Hematopoietic multipotent progenitor cell treated with erythropoietin and hydrocortisone succinate and interleukin-3 and kit ligand, for 17 days (in vitro differentiated cells): ENCODE measurements around the gene GLI1.
"Not testable (repeated sequence)": the region's sequence is repeated elsewhere in the genome, so short reads cannot be mapped to it uniquely, and the experiment has no call there.

Experiments used
- DNase-seq: peaks from one replicate; pipeline ENCODE4 v3.0.0-alpha.2; 2015; ENCODE audit warnings: low spot score

Gene GLI1

DNA sequence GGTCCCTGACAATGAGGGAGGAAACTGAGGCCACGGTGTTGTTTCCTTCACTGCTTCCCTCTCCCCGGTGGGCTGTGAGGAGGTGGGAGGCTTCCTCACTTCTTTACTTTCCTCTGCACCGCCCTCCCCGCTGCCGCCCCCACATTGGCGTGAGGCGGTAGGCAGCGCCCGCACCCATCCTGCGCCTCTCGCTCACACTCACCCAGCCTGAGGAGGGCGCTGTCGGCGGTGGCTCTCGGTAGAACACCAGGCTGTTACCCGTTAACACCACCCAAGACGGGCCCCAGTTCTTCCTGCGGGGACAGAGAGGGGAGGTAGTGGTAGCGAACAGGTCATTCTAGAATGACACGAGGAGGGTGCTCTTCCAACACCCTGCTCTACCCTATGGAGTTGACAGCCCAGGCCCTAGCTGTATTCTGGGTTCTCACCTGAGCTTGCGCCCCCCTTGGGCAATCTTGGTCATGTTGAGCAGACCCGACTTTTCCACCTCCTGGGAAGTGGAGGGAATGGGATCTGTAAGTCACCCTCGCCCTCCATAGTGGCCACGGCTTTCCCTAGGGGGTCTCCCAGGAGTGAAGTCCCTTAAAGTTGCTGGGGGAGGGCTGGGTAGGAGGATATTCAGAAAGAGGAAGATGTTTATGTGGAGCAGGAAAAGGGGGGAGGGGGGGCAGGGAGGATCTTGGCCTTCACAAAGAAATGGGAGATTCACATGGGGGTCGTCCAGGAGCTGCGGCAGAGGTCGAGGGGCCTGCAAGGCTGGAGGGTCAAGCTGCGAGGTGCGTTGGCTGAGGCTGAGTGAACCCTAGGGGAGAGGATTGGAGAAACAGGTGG, 16.8 kb downstream of the GLI1 start:
- no peak for DNase-seq

- DNase-seq, result no peak
Measured at GRCh38 chr12:57476993-57477709, 17.6 kb downstream of the GLI1 start.

DNA sequence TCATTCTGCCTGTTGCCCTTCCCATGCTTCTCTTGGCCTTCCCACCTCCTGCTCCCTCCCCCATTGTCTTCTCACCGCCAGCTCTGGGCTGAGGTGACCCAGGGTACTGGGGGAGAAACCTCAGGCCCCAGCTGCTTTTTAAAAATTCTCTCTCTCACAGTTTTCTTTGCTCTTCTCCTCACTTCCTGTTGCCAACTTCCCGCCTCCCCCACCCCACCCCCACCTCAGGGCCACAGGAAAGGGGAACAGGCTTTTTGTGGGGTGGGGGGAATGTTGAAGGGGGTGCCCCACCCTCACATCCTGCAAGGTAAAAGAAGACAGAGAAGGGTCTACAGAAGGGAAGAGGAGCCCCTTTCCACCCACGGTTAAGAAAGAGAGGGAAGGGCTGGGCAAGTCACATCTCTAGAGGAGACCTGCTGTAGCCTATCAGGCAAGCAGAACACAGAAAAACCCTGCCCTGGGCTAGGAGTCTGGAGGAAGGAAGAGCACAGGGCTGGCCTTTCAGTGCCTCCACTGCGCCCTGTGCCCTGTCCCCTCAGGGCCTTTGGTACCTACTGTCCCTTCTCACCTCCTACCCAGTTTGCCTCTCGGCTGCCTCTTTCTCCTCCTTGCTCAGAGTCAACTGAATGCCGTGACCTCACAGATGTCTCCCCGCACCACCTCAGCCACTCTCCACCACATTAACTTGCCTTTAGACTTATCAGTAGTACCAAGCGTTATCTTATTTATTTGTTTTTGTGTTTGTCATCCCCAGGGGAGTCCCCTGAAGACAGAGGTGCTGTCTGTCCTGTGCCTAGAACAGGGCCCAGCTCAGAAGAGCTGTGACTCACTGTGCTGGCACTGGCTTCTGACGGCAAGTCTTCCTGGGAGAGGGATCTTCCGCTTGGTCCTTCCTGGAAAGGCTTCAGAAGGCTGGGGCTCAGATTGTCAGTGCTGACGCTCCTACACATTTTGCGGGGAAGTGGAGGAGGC, 18.4 kb downstream of the GLI1 start:
- DNase-seq, result no peak

GRCh38 chr12:57479043-57479375, 19.4 kb downstream of the GLI1 start:
- no peak for DNase-seq

GRCh38 chr12:57479376-57480115, 20.0 kb downstream of the GLI1 start, which contains the start of gene ARHGAP9:
TSS of gene ARHGAP9 (minus strand) at chr12:57479866. CDS start at chr12:57479406, 460 bp downstream.
- no peak for DNase-seq

GRCh38 chr12:57481671-57482070, 22.1 kb downstream of the GLI1 start:
- DNase-seq, result no peak

GRCh38 chr12:57483466-57483865, 23.9 kb downstream of the GLI1 start:
- no peak for DNase-seq

- DNase-seq, result no peak
Measured at GRCh38 chr12:57485695-57486094, 26.1 kb downstream of the GLI1 start.

DNA sequence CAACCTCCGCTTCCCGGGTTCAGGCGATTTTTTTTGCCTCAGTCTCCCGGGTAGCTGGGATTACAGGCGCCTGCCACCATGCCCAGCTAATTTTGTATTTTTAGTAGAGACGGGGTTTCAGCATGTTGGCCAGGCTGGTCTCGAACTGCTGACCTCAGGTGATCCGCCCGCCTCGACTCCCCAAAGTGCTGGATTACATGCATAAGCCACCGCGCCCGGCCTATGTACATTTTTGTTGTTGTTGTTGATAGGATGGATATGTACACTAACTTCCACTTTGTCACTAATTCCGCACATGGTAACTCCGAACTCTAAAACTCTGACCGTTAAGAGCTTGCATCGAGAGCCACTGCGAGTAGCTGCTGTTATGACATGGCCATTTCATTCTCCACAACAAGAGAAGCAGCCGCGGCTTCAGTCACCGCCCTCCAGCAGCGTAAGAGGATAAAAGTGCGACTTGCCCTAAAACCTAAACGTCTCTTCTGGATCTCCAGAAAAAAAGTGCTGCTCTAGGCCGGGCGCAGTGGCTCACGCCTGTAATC, 27.5 kb downstream of the GLI1 start:
- DNase-seq, result no peak

DNA sequence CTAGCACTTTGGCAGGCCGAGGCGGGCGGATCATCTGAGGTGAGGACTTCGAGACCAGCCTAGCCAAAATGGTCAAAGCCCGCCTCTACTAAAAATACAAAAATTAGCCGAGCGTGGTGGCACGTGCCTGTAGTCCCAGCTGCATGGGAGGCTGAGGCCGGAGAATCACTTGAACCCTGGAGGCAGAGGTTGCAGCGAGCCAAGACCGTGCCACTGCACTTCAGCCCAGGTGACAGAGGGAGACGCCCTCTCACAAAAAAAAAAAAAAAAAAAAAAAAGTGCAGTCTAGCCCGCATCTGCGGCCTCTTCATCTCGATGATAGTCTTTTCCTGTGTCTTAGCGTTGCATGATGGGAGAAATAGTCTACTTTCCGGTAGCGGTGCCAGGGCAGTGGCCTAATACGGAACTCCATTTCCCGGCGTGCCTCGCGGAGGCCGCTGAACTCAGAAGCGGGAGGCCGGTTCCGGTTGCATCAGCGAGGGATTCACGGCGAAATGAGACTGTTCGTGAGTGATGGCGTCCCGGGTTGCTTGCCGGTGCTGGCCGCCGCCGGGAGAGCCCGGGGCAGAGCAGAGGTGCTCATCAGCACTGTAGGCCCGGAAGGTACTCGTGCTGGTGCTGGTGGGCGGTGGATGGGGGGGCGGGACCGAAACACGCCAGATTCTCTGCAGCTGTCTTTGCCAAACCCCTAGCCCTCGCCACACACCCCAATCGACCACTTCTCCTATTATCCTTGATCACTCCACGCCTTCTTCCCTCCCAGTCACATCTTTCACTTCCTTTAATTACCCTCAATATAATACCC, 28.2 kb downstream of the GLI1 start, which contains the start of gene MARS1:
MARS1 (plus strand) TSS at position 472 of the 805 bp plus-strand sequence; CDS start at position 495, 23 bp downstream.
- DNase-seq, result peak; percentile 96

DNA sequence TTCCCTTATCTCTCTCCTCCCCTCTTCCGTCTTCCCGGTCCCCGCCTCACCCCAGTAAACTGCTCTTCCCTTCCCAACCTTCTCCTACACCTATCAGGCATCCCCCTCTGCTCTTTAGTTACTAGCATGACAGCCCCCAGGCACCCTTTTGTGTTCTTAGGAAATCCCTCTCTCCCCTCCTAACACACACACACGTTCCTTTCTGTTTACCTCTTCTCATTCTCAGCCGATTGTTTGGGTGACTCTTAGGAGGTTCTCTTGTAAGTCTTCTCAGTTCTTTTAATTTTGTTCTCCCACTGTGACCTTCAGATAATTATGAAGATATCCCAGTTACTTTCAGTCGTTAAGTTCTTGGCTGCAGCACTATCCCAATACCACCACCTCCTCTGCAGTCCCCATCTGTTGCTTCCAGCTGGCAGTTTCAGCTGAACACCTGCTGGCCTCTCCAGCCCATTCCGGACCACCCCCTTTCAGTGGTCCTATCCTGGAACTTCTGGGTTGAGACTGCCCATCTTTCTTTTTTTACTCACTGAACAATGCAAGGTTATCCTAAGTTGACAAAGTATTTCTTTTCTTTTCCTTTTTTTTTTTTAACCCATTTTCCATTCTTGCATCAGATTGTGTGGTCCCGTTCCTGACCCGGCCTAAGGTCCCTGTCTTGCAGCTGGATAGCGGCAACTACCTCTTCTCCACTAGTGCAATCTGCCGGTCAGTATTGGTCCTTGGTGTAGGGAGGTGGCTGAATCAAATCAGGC, 29.0 kb downstream of the GLI1 start:
- DNase-seq, result peak; percentile 51

- no peak for DNase-seq
Measured at GRCh38 chr12:57489157-57489641, 29.6 kb downstream of the GLI1 start.

DNA sequence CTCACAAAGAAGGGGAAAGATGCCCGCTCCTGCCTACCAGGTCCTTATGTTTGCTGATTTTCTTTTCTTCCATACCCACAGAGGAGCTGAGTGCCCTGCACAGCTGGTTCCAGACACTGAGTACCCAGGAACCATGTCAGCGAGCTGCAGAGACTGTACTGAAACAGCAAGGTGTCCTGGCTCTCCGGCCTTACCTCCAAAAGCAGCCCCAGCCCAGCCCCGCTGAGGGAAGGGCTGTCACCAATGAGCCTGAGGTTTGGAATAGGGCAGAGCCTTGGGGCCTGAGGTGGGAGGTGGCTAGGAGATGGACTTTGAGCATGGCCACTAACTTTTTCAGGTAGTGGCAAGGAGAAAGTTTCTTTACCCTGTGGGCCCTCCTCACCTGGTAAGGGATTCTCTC, 30.5 kb downstream of the GLI1 start:
- DNase-seq, result no peak

- DNase-seq, result no peak
Measured at GRCh38 chr12:57491393-57492280, 32.1 kb downstream of the GLI1 start.

- DNase-seq, result not testable (repeated sequence)
Measured at GRCh38 chr12:57495051-57495701, 35.6 kb downstream of the GLI1 start.

- DNase-seq, result no peak
Measured at GRCh38 chr12:57496822-57497221, 37.2 kb downstream of the GLI1 start.

- no peak for DNase-seq
Measured at GRCh38 chr12:57497223-57498131, 37.9 kb downstream of the GLI1 start.
